Neural cell (in vitro differentiated cells): Measurements from ENCODE around the gene FLII. TPM values are rescaled to one million over a fixed set of nuclear protein-coding genes. Genes with fewer than 3 reads are reported as not detected.

ENCODE experiments used
- H2AFZ ChIP-seq: fragments of 200-600, 300-800 bp; sonication (generic), shearing (Covaris generic); 2 replicates; pipeline ENCODE4 v1.6.0; 2014; ENCODE audit warnings: low read depth, mild to moderate bottlenecking, antibody characterized with exemption, low read length, moderate library complexity
- H3F3A ChIP-seq: fragments of 200-600 bp; shearing (Covaris generic); 2 replicates; pipeline ENCODE4 v1.6.1; 2016; ENCODE audit warnings: mild to moderate bottlenecking, moderate library complexity, mixed read lengths, antibody characterized with exemption, low read length; ENCODE audit not compliant: insufficient read depth, poor library complexity, severe bottlenecking
- H3K27ac ChIP-seq: fragments of 200-600, 300-800 bp; sonication (generic), shearing (Covaris generic); 2 replicates; pipeline ENCODE4 v1.5.1; 2014; ENCODE audit warnings: mild to moderate bottlenecking, low read length, moderate library complexity
- H3K27me3 ChIP-seq: fragments of 300-800, 200-600 bp; sonication (generic), shearing (Covaris generic); 2 replicates; pipeline ENCODE4 v1.6.0; 2014; ENCODE audit warnings: mild to moderate bottlenecking, low read depth, low read length, moderate library complexity; ENCODE audit not compliant: insufficient read depth
- H3K36me3 ChIP-seq: fragments of 300-800, 200-600 bp; sonication (generic), shearing (Covaris generic); 2 replicates; pipeline ENCODE4 v1.5.1; 2014; ENCODE audit warnings: mild to moderate bottlenecking, antibody characterized with exemption, low read length, moderate library complexity; ENCODE audit not compliant: insufficient read depth
- H3K4me2 ChIP-seq: fragments of 300-800, 200-600 bp; sonication (generic), shearing (Covaris generic); 2 replicates; pipeline ENCODE4 v1.6.0; 2014; ENCODE audit warnings: mild to moderate bottlenecking, low read length
- H3K4me3 ChIP-seq: fragments of 300-800, 200-600 bp; sonication (generic), shearing (Covaris generic); 2 replicates; pipeline ENCODE4 v1.5.1; 2014; ENCODE audit warnings: mild to moderate bottlenecking, low read length, moderate library complexity
- H3K79me2 ChIP-seq: fragments of 200-600 bp; shearing (Covaris generic); replicated peaks from 2 replicates; pipeline ENCODE4 v1.6.0; 2014; ENCODE audit warnings: mild to moderate bottlenecking, low read length, moderate library complexity; ENCODE audit not compliant: insufficient read depth
- H3K9ac ChIP-seq: fragments of 300-800, 200-600 bp; sonication (generic), shearing (Covaris generic); 2 replicates; pipeline ENCODE4 v1.6.1; 2016; ENCODE audit warnings: mild to moderate bottlenecking, low read length, mixed read lengths
- H3K9me2 ChIP-seq: fragments of 200-600 bp; shearing (Covaris generic); 2 replicates; pipeline ENCODE4 v1.6.1; 2016; ENCODE audit warnings: mild to moderate bottlenecking, low read length, mixed read lengths; ENCODE audit not compliant: insufficient read depth
- H3K9me3 ChIP-seq: fragments of 200-600, 300-800 bp; sonication (generic), shearing (Covaris generic); 2 replicates; pipeline ENCODE4 v1.6.1; 2016; ENCODE audit warnings: mild to moderate bottlenecking, mixed run types, low read length, moderate library complexity, mixed read lengths
- H4K20me1 ChIP-seq: fragments of 200-600 bp; shearing (Covaris generic); 2 replicates; pipeline ENCODE4 v1.6.1; 2016; ENCODE audit warnings: mild to moderate bottlenecking, mixed run types; ENCODE audit not compliant: insufficient read depth
- EP300 ChIP-seq: fragments of 450-650 bp; conservative IDR thresholded peaks from 2 replicates; pipeline ENCODE4 v1.6.1; 2014; ENCODE audit warnings: antibody characterized with exemption, mild to moderate bottlenecking, moderate library complexity; ENCODE audit not compliant: poor library complexity, severe bottlenecking
- EZH2 ChIP-seq: fragments of 200-600, 300-800 bp; shearing (Covaris generic), sonication (generic); IDR thresholded peaks from 2 replicates; pipeline ENCODE4 v1.6.1; 2014; ENCODE audit warnings: antibody characterized with exemption, low read length, borderline replicate concordance, mild to moderate bottlenecking; ENCODE audit not compliant: insufficient read depth, poor library complexity, severe bottlenecking
- MXI1 ChIP-seq: fragments of 450-650 bp; conservative IDR thresholded peaks from 2 replicates; pipeline ENCODE4 v1.6.1; 2014; ENCODE audit warnings: antibody characterized with exemption, mild to moderate bottlenecking; ENCODE audit not compliant: poor library complexity, severe bottlenecking
- POLR2AphosphoS5 ChIP-seq: IDR thresholded peaks from 2 replicates; pipeline ENCODE4 v1.6.1; 2012
- RAD21 ChIP-seq: fragments of 450-650 bp; conservative IDR thresholded peaks from 2 replicates; pipeline ENCODE4 v1.6.1; 2014; ENCODE audit warnings: antibody characterized with exemption, mild to moderate bottlenecking, moderate library complexity
- SMC3 ChIP-seq: fragments of 450-650 bp; conservative IDR thresholded peaks from 2 replicates; pipeline ENCODE4 v1.6.1; 2014; ENCODE audit warnings: antibody characterized with exemption, mild to moderate bottlenecking, moderate library complexity; ENCODE audit not compliant: poor library complexity
- TAF1 ChIP-seq: IDR thresholded peaks from 2 replicates; pipeline ENCODE4 v1.6.1; 2012; ENCODE audit warnings: low read depth
- polyA plus RNA-seq: library from polyadenylated mRNA; depleted of rRNA; stranded (reverse); fragments of >200 nt; gene quantifications from 2 replicates; pipeline ENCODE4 v1.2.3, GENCODE V29; 2014
- TF ChIP-seq, protein P1 (sequence below): fragments of 450-650 bp; IDR thresholded peaks from 2 replicates; pipeline ENCODE4 v1.5.1; 2014; ENCODE audit warnings: antibody characterized with exemption, mild to moderate bottlenecking, moderate library complexity; ENCODE audit not compliant: poor library complexity, severe bottlenecking
- TF ChIP-seq, protein P2 (sequence below): IDR thresholded peaks from 2 replicates; pipeline ENCODE4 v1.6.1; 2012; ENCODE audit warnings: borderline replicate concordance

The FLII gene
- polyA plus RNA-seq, 1 donor from 2014 or later: 93.0 TPM

DNA sequence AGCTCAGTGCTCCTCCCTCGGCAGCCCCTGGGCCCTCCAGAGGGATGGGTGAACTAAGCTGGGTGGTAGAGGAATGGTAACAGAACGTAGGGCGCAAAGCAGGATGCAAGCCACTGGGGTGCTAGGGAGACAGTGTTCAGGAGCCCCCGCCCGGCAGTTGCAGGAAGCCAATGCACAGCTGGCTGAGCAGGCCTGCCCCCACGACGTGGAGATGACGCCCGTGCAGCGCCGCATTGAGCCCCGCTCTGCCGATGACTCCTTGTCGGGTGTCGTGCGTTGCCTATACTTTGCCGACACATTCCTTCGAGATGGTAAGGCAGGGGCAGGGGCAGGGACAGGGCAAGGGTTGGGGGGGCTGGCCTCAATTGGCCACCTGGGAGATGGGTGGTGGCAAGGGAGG, 20.2 kb downstream of the FLII start:
- Histone ChIP-seq H3K79me2 (no peaks in the 10 kb centered on the region), H3K36me3 (peaks cover 5% of the 10 kb centered on the region), H3K4me2 (no peak overlapping the region), H4K20me1 (no peaks in the 10 kb centered on the region), H3K27me3 (no peaks in the 10 kb centered on the region), H3K4me3 (no peak overlapping the region), H3K9ac (no peak overlapping the region), H3F3A (no peaks in the 10 kb centered on the region), H3K27ac (no peak overlapping the region), H3K9me2 (no peaks in the 10 kb centered on the region), H2AFZ (no peak overlapping the region), H3K9me3 (no peaks in the 10 kb centered on the region)
- TF ChIP-seq TAF1: no peak
- TF ChIP-seq, protein P1, sequence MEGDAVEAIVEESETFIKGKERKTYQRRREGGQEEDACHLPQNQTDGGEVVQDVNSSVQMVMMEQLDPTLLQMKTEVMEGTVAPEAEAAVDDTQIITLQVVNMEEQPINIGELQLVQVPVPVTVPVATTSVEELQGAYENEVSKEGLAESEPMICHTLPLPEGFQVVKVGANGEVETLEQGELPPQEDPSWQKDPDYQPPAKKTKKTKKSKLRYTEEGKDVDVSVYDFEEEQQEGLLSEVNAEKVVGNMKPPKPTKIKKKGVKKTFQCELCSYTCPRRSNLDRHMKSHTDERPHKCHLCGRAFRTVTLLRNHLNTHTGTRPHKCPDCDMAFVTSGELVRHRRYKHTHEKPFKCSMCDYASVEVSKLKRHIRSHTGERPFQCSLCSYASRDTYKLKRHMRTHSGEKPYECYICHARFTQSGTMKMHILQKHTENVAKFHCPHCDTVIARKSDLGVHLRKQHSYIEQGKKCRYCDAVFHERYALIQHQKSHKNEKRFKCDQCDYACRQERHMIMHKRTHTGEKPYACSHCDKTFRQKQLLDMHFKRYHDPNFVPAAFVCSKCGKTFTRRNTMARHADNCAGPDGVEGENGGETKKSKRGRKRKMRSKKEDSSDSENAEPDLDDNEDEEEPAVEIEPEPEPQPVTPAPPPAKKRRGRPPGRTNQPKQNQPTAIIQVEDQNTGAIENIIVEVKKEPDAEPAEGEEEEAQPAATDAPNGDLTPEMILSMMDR: no peak
- no peak for TF ChIP-seq POLR2AphosphoS5
- no peak for TF ChIP-seq SMC3
- no peak for TF ChIP-seq RAD21
- TF ChIP-seq, protein P2, sequence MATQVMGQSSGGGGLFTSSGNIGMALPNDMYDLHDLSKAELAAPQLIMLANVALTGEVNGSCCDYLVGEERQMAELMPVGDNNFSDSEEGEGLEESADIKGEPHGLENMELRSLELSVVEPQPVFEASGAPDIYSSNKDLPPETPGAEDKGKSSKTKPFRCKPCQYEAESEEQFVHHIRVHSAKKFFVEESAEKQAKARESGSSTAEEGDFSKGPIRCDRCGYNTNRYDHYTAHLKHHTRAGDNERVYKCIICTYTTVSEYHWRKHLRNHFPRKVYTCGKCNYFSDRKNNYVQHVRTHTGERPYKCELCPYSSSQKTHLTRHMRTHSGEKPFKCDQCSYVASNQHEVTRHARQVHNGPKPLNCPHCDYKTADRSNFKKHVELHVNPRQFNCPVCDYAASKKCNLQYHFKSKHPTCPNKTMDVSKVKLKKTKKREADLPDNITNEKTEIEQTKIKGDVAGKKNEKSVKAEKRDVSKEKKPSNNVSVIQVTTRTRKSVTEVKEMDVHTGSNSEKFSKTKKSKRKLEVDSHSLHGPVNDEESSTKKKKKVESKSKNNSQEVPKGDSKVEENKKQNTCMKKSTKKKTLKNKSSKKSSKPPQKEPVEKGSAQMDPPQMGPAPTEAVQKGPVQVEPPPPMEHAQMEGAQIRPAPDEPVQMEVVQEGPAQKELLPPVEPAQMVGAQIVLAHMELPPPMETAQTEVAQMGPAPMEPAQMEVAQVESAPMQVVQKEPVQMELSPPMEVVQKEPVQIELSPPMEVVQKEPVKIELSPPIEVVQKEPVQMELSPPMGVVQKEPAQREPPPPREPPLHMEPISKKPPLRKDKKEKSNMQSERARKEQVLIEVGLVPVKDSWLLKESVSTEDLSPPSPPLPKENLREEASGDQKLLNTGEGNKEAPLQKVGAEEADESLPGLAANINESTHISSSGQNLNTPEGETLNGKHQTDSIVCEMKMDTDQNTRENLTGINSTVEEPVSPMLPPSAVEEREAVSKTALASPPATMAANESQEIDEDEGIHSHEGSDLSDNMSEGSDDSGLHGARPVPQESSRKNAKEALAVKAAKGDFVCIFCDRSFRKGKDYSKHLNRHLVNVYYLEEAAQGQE: no peak
- no peak for TF ChIP-seq MXI1
- TF ChIP-seq EZH2: no peak
- no peak for TF ChIP-seq EP300

- H3K4me2 ChIP-seq: no peak overlapping the region
- TF ChIP-seq RAD21 (no peak), SMC3 (no peak), EP300 (no peak), MXI1 (no peak), EZH2 (no peak)
- TF ChIP-seq, protein P2: no peak
- TF ChIP-seq, protein P1: no peak
- no peaks in the 10 kb centered on the region for H3K9me3 ChIP-seq
- H3K27me3 ChIP-seq: no peaks in the 10 kb centered on the region
- no peak overlapping the region for H3K9ac ChIP-seq
- no peak overlapping the region for H3K27ac ChIP-seq
- H2AFZ ChIP-seq: no peak overlapping the region
- no peak overlapping the region for H3K4me3 ChIP-seq
- no peaks in the 10 kb centered on the region for H3F3A ChIP-seq
- no peaks in the 10 kb centered on the region for H4K20me1 ChIP-seq
- no peaks in the 10 kb centered on the region for H3K79me2 ChIP-seq
- no peaks in the 10 kb centered on the region for H3K9me2 ChIP-seq
- H3K36me3 ChIP-seq: peaks cover 5% of the 10 kb centered on the region
Measured at GRCh38 chr17:18237461-18237860, 21.1 kb downstream of the FLII start.
